Activated CD8-positive, alpha-beta memory T cell treated with anti-CD3 and anti-CD28 coated beads, Interleukin-2, amount 10 ng/mL, durations not matched to agents 7 days and 5 days (primary cell): Measurements from ENCODE around the gene SLC25A41. TPM values are rescaled to one million over a fixed set of nuclear protein-coding genes. Genes with fewer than 3 reads are reported as not detected.
"Not testable (repeated sequence)": the region's sequence is repeated elsewhere in the genome, so short reads cannot be mapped to it uniquely, and the experiment has no call there.

Source experiments
- ATAC-seq: fragments of 150-1000 bp; cut with Tn5 transposase; one replicate; pipeline ENCODE4 v1.10.0; 2021; ENCODE audit warnings: moderate library complexity
- CTCF ChIA-PET: fragments of 350-600 bp; sonication (Branson Sonifier 250); formaldehyde crosslinking; loops from one replicate; lab custom pipeline; 2021; ENCODE audit warnings: antibody characterized with exemption; lab: Charles Lee
- DNase-seq: peaks from one replicate; pipeline ENCODE4 v3.0.0-alpha.2; 2020
- H3K27ac Mint-ChIP-seq: one replicate; pipeline ENCODE4 v1.8.0; 2021; ENCODE audit warnings: mild to moderate bottlenecking, mixed read lengths
- H3K27me3 Mint-ChIP-seq: one replicate; pipeline ENCODE4 v1.8.0; 2021; ENCODE audit warnings: mixed read lengths
- H3K36me3 Mint-ChIP-seq: one replicate; pipeline ENCODE4 v1.8.0; 2021; ENCODE audit warnings: mild to moderate bottlenecking, mixed read lengths
- H3K4me1 Mint-ChIP-seq: one replicate; pipeline ENCODE4 v1.8.0; 2021; ENCODE audit warnings: mixed read lengths
- H3K4me3 Mint-ChIP-seq: one replicate; pipeline ENCODE4 v1.8.0; 2021; ENCODE audit warnings: mild to moderate bottlenecking, moderate library complexity, mixed read lengths
- H3K9me3 Mint-ChIP-seq: one replicate; pipeline ENCODE4 v1.8.0; 2022; ENCODE audit warnings: low read depth, mixed read lengths
- total RNA-seq, 2 experiments: library from RNA; stranded (reverse); gene quantifications; one replicate each; pipeline ENCODE4 v1.2.3, GENCODE V29; 2021

Gene SLC25A41
- total RNA-seq, 2 experiments from 2014 or later = 0.44 to 0.52 TPM

- Mint-ChIP-seq H3K27ac (no peak overlapping the region), H3K9me3 (no peaks in the 10 kb centered on the region), H3K4me3 (peak overlapping the region; percentile 43), H3K36me3 (no peaks in the 10 kb centered on the region), H3K27me3 (no peaks in the 10 kb centered on the region), H3K4me1 (peaks cover 17% of the 10 kb centered on the region)
- DNase-seq (no peak), ATAC-seq (no peak)
- CTCF ChIA-PET = no interaction called here
Observed at GRCh38 chr19:6429419-6430221, 3.9 kb downstream of the SLC25A41 start.

DNA sequence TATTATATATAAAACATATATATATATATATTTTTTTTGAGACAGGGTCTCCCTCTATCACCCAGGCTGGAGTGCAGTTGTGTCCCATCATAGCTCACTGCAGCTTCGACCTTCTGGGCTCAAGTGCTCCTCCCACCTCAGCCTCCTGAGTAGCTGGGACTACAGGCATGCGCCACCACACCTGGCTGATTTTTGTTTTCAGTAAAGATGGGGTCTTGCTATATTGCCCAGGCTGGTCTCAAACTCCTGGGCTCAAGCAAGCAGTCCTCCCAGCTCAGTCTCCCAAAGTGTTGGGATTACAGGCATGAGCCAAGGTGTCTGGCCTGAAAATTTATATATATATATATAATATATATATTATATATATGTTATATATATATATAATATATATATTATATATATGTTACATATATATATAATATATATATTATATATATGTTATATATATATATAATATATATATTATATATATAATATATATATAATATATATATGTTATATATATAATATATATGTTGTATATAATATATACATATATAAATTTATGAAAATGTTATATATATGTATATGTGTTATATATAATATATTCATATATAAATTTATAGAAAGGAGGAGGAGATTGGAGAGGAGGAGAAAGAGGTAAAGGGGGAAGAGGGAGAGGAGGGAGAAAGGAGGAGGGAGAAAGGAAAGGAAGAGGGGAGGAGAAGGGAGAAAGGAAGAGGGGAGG is 4.7 kb downstream of the SLC25A41 start:
- ATAC-seq, CTCF ChIA-PET, DNase-seq, H3K36me3 Mint-ChIP-seq, H3K27ac Mint-ChIP-seq, H3K27me3 Mint-ChIP-seq, H3K9me3 Mint-ChIP-seq, H3K4me3 Mint-ChIP-seq: not testable (repeated sequence)
- peaks cover 17% of the 10 kb centered on the region for H3K4me1 Mint-ChIP-seq

DNA sequence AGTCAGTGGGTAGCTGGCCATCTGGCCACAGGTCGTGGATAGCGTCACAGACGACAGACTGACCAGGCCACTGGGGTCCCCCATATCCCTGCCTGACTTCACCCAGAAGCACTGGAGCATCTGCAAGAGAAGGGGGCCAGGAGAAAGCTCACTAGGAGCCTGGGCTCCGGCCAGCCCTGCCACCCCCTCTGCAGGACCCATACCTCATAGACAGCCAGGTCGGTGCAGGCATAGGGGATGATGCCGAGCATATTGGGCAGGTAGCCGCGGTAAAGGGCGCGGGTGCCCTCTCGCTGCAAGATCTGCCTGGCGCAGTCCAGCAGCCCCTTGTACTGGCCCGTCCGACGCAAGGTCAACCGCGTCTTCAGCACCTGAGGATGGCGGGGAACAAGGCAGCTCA is 6.4 kb downstream of the SLC25A41 start:
- peaks cover 4% of the 10 kb centered on the region for H3K36me3 Mint-ChIP-seq
- H3K9me3 Mint-ChIP-seq = no peaks in the 10 kb centered on the region
- no peaks in the 10 kb centered on the region for H3K27me3 Mint-ChIP-seq

GRCh38 chr19:6425732-6426620 is 7.6 kb downstream of the SLC25A41 start:
- H3K4me3 Mint-ChIP-seq = peak overlapping the region; percentile 65
- CTCF ChIA-PET = interaction anchor here (0.7 to 2.4 kb wide), 7 partner anchors 9 to 437 kb away, joined by 3 to 10 read pairs (median 5); partner anchors contain the start of genes ALKBH7, DENND1C and GTF2F1
- H3K27ac Mint-ChIP-seq = peak overlapping the region; percentile 92
- DNase-seq (peak; percentile 45), ATAC-seq (no peak)
- H3K27me3 Mint-ChIP-seq = no peaks in the 10 kb centered on the region
- H3K36me3 Mint-ChIP-seq = peaks cover 5% of the 10 kb centered on the region
- peaks cover 38% of the 10 kb centered on the region for H3K4me1 Mint-ChIP-seq
- no peaks in the 10 kb centered on the region for H3K9me3 Mint-ChIP-seq

More for the DNA sequence above, 6.4 kb downstream of the SLC25A41 start:
- ATAC-seq (no peak), DNase-seq (no peak)
- H3K27ac Mint-ChIP-seq = no peak overlapping the region
- H3K4me1 Mint-ChIP-seq = peaks cover 30% of the 10 kb centered on the region
- CTCF ChIA-PET = no interaction called here
- no peak overlapping the region for H3K4me3 Mint-ChIP-seq

GRCh38 chr19:6424939-6425731 is 8.4 kb downstream of the SLC25A41 start:
- peak overlapping the region; percentile 92 for H3K27ac Mint-ChIP-seq
- peak overlapping the region; percentile 65 for H3K4me3 Mint-ChIP-seq
- DNase-seq (peak; percentile 100), ATAC-seq (peak; percentile 88)
- peaks cover 36% of the 10 kb centered on the region for H3K4me1 Mint-ChIP-seq
- H3K27me3 Mint-ChIP-seq = no peaks in the 10 kb centered on the region
- H3K9me3 Mint-ChIP-seq = no peaks in the 10 kb centered on the region
- CTCF ChIA-PET = interaction anchor here (0.7 to 2.4 kb wide), 9 partner anchors 10 to 438 kb away, joined by 3 to 10 read pairs (median 4); partner anchors contain the start of genes ALKBH7, DENND1C and GTF2F1
- peaks cover 13% of the 10 kb centered on the region for H3K36me3 Mint-ChIP-seq

DNA sequence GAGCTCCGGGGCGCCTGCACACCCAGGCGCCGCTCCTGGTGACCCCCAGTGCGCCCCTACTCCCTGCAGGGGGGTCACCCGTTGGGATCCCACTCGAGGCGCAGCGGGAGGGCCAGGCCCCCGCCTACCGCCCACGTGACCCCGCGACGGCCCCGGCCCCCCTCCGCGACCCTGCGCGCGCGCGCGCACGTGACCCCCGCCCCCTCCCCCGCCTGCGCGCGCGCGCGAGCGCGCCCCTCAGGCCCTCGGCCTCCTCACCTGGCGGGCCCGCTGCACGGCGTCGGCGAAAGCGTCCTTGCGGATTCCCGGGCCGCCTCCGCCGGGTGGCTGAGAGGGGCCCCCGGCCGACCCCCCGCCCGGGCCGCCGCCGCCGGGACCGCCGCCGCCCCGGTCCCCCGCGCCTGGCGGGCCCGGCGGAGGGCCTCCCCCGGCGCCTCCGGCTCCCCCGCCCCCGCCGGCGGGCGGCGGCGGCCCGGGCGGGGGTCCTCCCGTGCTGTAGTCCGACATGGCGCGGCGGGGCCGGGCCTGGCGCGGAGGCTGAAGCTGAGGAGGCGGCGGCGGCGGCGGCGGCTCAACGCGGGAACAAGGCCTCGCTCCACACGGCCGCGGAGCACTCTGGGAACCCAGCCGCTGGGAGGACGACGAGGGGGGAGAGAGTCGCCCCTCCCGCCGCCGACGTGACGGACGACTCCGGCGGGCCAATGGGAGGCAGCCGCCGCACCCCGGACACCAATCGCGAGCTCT is 9.2 kb downstream of the SLC25A41 start, which contains the start of gene KHSRP:
TSS of gene KHSRP (minus strand) at position 617 of the 744 bp plus-strand sequence. CDS start at position 507, 110 bp downstream.
- ATAC-seq = no peak
- DNase-seq = peak; percentile 45
- H3K27me3 Mint-ChIP-seq = no peaks in the 10 kb centered on the region
- peaks cover 19% of the 10 kb centered on the region for H3K36me3 Mint-ChIP-seq
- peak within 1 kb of the TSS; percentile 86 for H3K4me3 Mint-ChIP-seq
- no peaks in the 10 kb centered on the region for H3K9me3 Mint-ChIP-seq
- peak within 1 kb of the TSS; percentile 92 for H3K27ac Mint-ChIP-seq
- CTCF ChIA-PET = interaction anchor here (0.8 to 2.4 kb wide), 6 partner anchors 15 to 112 kb away, joined by 3 to 10 read pairs (median 5); partner anchors contain the start of genes ALKBH7 and DENND1C
- H3K4me1 Mint-ChIP-seq = peaks cover 32% of the 10 kb centered on the region

- ATAC-seq (no peak), DNase-seq (peak; percentile 70)
- Mint-ChIP-seq H3K9me3 (no peaks in the 10 kb centered on the region), H3K4me3 (peak overlapping the region; percentile 86), H3K27ac (peak overlapping the region; percentile 83), H3K4me1 (peaks cover 32% of the 10 kb centered on the region), H3K27me3 (no peaks in the 10 kb centered on the region), H3K36me3 (peaks cover 25% of the 10 kb centered on the region)
- CTCF ChIA-PET = interaction anchor here (2.4 kb wide), 1 partner anchor 58 kb away, joined by 7 read pairs; the partner anchor contains the start of gene DENND1C
Observed at GRCh38 chr19:6423499-6424194, 9.9 kb downstream of the SLC25A41 start.

GRCh38 chr19:6421075-6422014 is 12.2 kb downstream of the SLC25A41 start:
- H3K4me1 Mint-ChIP-seq = peaks cover 32% of the 10 kb centered on the region
- H3K9me3 Mint-ChIP-seq = no peaks in the 10 kb centered on the region
- H3K36me3 Mint-ChIP-seq = peaks cover 33% of the 10 kb centered on the region
- no peaks in the 10 kb centered on the region for H3K27me3 Mint-ChIP-seq
- H3K4me3 Mint-ChIP-seq = no peak overlapping the region
- CTCF ChIA-PET = interaction anchor here (0.6 to 0.8 kb wide), 2 partner anchors 83 to 183 kb away, joined by 3 read pairs; no protein-coding TSS in a partner anchor
- no peak overlapping the region for H3K27ac Mint-ChIP-seq
- ATAC-seq (no peak), DNase-seq (no peak)

DNA sequence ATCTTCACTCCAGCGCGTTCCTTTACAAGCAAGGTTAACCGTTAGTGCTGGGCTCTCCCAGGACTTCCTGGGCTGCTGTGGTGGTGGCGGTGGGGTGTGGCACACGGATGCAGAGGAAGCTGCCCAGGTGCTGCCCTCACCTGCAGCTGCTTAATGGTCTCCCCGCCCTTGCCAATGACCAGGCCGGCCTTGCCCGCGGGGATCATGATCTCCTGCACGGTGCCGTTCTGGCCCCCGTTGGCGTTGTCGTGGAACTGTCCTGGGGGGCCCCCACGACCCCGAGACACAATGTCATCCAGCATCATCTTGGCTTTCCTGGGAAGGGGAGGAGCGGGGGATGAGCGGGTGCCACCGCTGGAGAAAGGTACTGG is 15.0 kb downstream of the SLC25A41 start:
- no peak overlapping the region for H3K27ac Mint-ChIP-seq
- CTCF ChIA-PET = no interaction called here

More for the DNA sequence above, 15.0 kb downstream of the SLC25A41 start:
- H3K27me3 Mint-ChIP-seq = no peaks in the 10 kb centered on the region
- H3K4me1 Mint-ChIP-seq = peaks cover 21% of the 10 kb centered on the region
- DNase-seq (no peak), ATAC-seq (no peak)
- no peak overlapping the region for H3K4me3 Mint-ChIP-seq
- H3K36me3 Mint-ChIP-seq = peaks cover 42% of the 10 kb centered on the region
- H3K9me3 Mint-ChIP-seq = no peaks in the 10 kb centered on the region
